ENCODE data around the gene IFI6. TPM values are rescaled to one million over a fixed set of nuclear protein-coding genes. Genes with fewer than 3 reads are reported as not detected.
"Not testable (repeated sequence)": the region's sequence is repeated elsewhere in the genome, so short reads cannot be mapped to it uniquely, and the experiment has no call there.

IFI6 gene
- total RNA-seq, 4 donors from 2014 or later: 28.2 to 79.3 (median 69.4) TPM

- Histone ChIP-seq H3K27ac (no peak overlapping the region), H3K9me3 (no peaks in the 10 kb centered on the region), H3K36me3 (no peaks in the 10 kb centered on the region), H3K4me1 (peaks cover 0 to 15% (median 0%) of the 10 kb centered on the region in 4 donors), H3K27me3 (no peaks in the 10 kb centered on the region), H3K4me3 (no peak overlapping the region)
- TF ChIP-seq POLR2A (IDR thresholded peaks at IDR 0.05) (no peak), EP300 (IDR thresholded peaks at IDR 0.05) (no peak), CTCF (IDR thresholded peaks at IDR 0.05) (no peak)
- 83 to 100% methylated on average over 2 to 3 of the region's 4 CpGs for WGBS, 2 donors
- no peak for DNase-seq (ENCODE audit: low spot score in 2 of 2)
These were observed 26.9 kb downstream of the IFI6 start for GRCh38 chr1:27645071-27645415.

GRCh38 chr1:27644369-27645070, 27.5 kb downstream of the IFI6 start:
- H3K36me3 ChIP-seq: no peaks in the 10 kb centered on the region
- H3K27me3 ChIP-seq: no peaks in the 10 kb centered on the region
- no peaks in the 10 kb centered on the region for H3K9me3 ChIP-seq
- peaks cover 0 to 13% (median 0%) of the 10 kb centered on the region in 4 donors for H3K4me1 ChIP-seq
- H3K27ac ChIP-seq: no peak overlapping the region
- 89 to 91% methylated on average over 5 of the region's 5 CpGs for WGBS, 2 donors
- TF ChIP-seq EP300 (IDR thresholded peaks at IDR 0.05) (no peak), CTCF (IDR thresholded peaks at IDR 0.05) (no peak), POLR2A (IDR thresholded peaks at IDR 0.05) (no peak)
- no peak for DNase-seq (ENCODE audit: low spot score in 2 of 2)
- H3K4me3 ChIP-seq: no peak overlapping the region

GRCh38 chr1:27643600-27644368, 28.2 kb downstream of the IFI6 start:
- no peak overlapping the region for H3K4me3 ChIP-seq

GRCh38 chr1:27640514-27640913, 31.5 kb downstream of the IFI6 start:
- DNase-seq (ENCODE audit: low spot score in 2 of 2); H3K27ac ChIP-seq; H3K4me1 ChIP-seq; H3K27me3 ChIP-seq; H3K4me3 ChIP-seq; H3K9me3 ChIP-seq; H3K36me3 ChIP-seq: not testable (repeated sequence)
- 79 to 86% methylated on average over 9 of the region's 9 CpGs for WGBS, 2 donors

More at GRCh38 chr1:27643600-27644368, 28.2 kb downstream of the IFI6 start:
- Histone ChIP-seq H3K4me1 (peaks cover 0 to 11% (median 0%) of the 10 kb centered on the region in 4 donors), H3K27me3 (no peaks in the 10 kb centered on the region), H3K27ac (no peak overlapping the region), H3K36me3 (no peaks in the 10 kb centered on the region), H3K9me3 (no peaks in the 10 kb centered on the region)
- peak in 1 of 2 donors; percentile 57 for DNase-seq (ENCODE audit: low spot score in 2 of 2)
- no peak for TF ChIP-seq EP300 (IDR thresholded peaks at IDR 0.05)
- TF ChIP-seq CTCF (IDR thresholded peaks at IDR 0.05): peak; percentile 53 to 78 (median 69)
- 30 to 37% methylated on average over 13 of the region's 13 CpGs for WGBS, 2 donors

- TF ChIP-seq EP300 (IDR thresholded peaks at IDR 0.05) (no peak), POLR2A (IDR thresholded peaks at IDR 0.05) (no peak), CTCF (IDR thresholded peaks at IDR 0.05) (no peak)
- Histone ChIP-seq H3K4me3 (no peak overlapping the region), H3K9me3 (no peaks in the 10 kb centered on the region), H3K27me3 (peaks cover 0 to 2% of the 10 kb centered on the region in 2 donors), H3K36me3 (no peaks in the 10 kb centered on the region), H3K4me1 (peaks cover 0 to 14% (median 3%) of the 10 kb centered on the region in 4 donors), H3K27ac (no peak overlapping the region)
- DNase-seq (ENCODE audit: low spot score in 2 of 2): no peak
- 94 to 98% methylated on average over 2 of the region's 2 CpGs for WGBS, 2 donors
These were observed 33.2 kb downstream of the IFI6 start for GRCh38 chr1:27638805-27639204.
